ENCODE results near the gene ZC3H13. TPM values are rescaled to one million over a fixed set of nuclear protein-coding genes. Genes with fewer than 3 reads are reported as not detected.

ZC3H13 gene
- total RNA-seq, 2 experiments from 2014 or later: 38.5 to 52.8 TPM

GRCh38 chr13:46087481-46087880 lies 34.9 kb upstream of the ZC3H13 start:
- no peak overlapping the region for H3K4me3 Mint-ChIP-seq
- DNase-seq (no peak), ATAC-seq (no peak)
- intact Hi-C loops (cut with DNase I, micrococcal nuclease): loop anchor here in 1 of 2 experiments (10.0 kb wide), 1 partner anchor 463 kb away; no protein-coding TSS in a partner anchor
- H3K36me3 Mint-ChIP-seq (ENCODE audit: low read depth): no peaks in the 10 kb centered on the region
- POLR2A ChIA-PET: interaction anchor here (0.6 kb wide), 1 partner anchor 9 kb away, joined by 3 read pairs; no protein-coding TSS in a partner anchor
- no peaks in the 10 kb centered on the region for H3K9me3 Mint-ChIP-seq (ENCODE audit: low read depth)
- no peaks in the 10 kb centered on the region for H3K4me1 Mint-ChIP-seq
- H3K27ac Mint-ChIP-seq: no peak overlapping the region
- CTCF ChIA-PET: no interaction called here
- H3K27me3 Mint-ChIP-seq: peaks cover 5% of the 10 kb centered on the region

GRCh38 chr13:46086985-46087384 lies 34.4 kb upstream of the ZC3H13 start:
- CTCF ChIA-PET: no interaction called here
- POLR2A ChIA-PET: interaction anchor here (0.6 kb wide), 1 partner anchor 10 kb away, joined by 3 read pairs; no protein-coding TSS in a partner anchor

GRCh38 chr13:46086421-46086922 lies 33.9 kb upstream of the ZC3H13 start:
- DNase-seq: no peak
- POLR2A ChIA-PET: no interaction called here
- Mint-ChIP-seq H3K27ac (no peak overlapping the region), H3K4me1 (no peaks in the 10 kb centered on the region), H3K9me3 (ENCODE audit: low read depth) (no peaks in the 10 kb centered on the region), H3K4me3 (no peak overlapping the region), H3K36me3 (ENCODE audit: low read depth) (no peaks in the 10 kb centered on the region), H3K27me3 (peaks cover 2% of the 10 kb centered on the region)
- CTCF ChIA-PET: no interaction called here
- ATAC-seq: no peak
- intact Hi-C loops (cut with DNase I, micrococcal nuclease): loop anchor here in 1 of 2 experiments (10.0 kb wide), 1 partner anchor 462 kb away; no protein-coding TSS in a partner anchor

More at GRCh38 chr13:46086985-46087384, 34.4 kb upstream of the ZC3H13 start:
- Mint-ChIP-seq H3K4me1 (no peaks in the 10 kb centered on the region), H3K4me3 (no peak overlapping the region), H3K27ac (no peak overlapping the region), H3K36me3 (ENCODE audit: low read depth) (no peaks in the 10 kb centered on the region), H3K9me3 (ENCODE audit: low read depth) (no peaks in the 10 kb centered on the region), H3K27me3 (peaks cover 3% of the 10 kb centered on the region)
- intact Hi-C loops (cut with DNase I, micrococcal nuclease): loop anchor here in 1 of 2 experiments (10.0 kb wide), 1 partner anchor 462 kb away; no protein-coding TSS in a partner anchor
- no peak for ATAC-seq
- DNase-seq: no peak

GRCh38 chr13:46085737-46086136 lies 33.2 kb upstream of the ZC3H13 start:
- ChIA-PET POLR2A (interaction anchor here (0.6 kb wide), 1 partner anchor 12 kb away, joined by 5 read pairs; no protein-coding TSS in a partner anchor), CTCF (interaction anchor here (0.6 kb wide), 1 partner anchor 220 kb away, joined by 3 read pairs; no protein-coding TSS in a partner anchor)
- peaks cover 2% of the 10 kb centered on the region for H3K27me3 Mint-ChIP-seq
- DNase-seq (no peak), ATAC-seq (no peak)
- H3K27ac Mint-ChIP-seq: no peak overlapping the region
- no peaks in the 10 kb centered on the region for H3K9me3 Mint-ChIP-seq (ENCODE audit: low read depth)
- no peaks in the 10 kb centered on the region for H3K36me3 Mint-ChIP-seq (ENCODE audit: low read depth)
- intact Hi-C loops (cut with DNase I, micrococcal nuclease): loop anchor here in 1 of 2 experiments (10.0 kb wide), 1 partner anchor 461 kb away; no protein-coding TSS in a partner anchor
- H3K4me1 Mint-ChIP-seq: no peaks in the 10 kb centered on the region
- H3K4me3 Mint-ChIP-seq: no peak overlapping the region

GRCh38 chr13:46082324-46082723 lies 29.8 kb upstream of the ZC3H13 start:
- H3K9me3 Mint-ChIP-seq (ENCODE audit: low read depth): no peaks in the 10 kb centered on the region
- CTCF ChIA-PET: interaction anchor here (0.9 to 1.3 kb wide), 3 partner anchors 10 to 44 kb away, joined by 3 to 6 read pairs (median 3); no protein-coding TSS in a partner anchor
- ATAC-seq (no peak), DNase-seq (no peak)
- intact Hi-C loops (cut with DNase I, micrococcal nuclease): loop anchor here in 1 of 2 experiments (10.0 kb wide), 1 partner anchor 458 kb away; no protein-coding TSS in a partner anchor
- no peak overlapping the region for H3K27ac Mint-ChIP-seq
- no peak overlapping the region for H3K4me3 Mint-ChIP-seq
- POLR2A ChIA-PET: no interaction called here
- peaks cover 21% of the 10 kb centered on the region for H3K4me1 Mint-ChIP-seq
- no peaks in the 10 kb centered on the region for H3K36me3 Mint-ChIP-seq (ENCODE audit: low read depth)
- H3K27me3 Mint-ChIP-seq: no peaks in the 10 kb centered on the region

GRCh38 chr13:46079770-46080169 lies 27.2 kb upstream of the ZC3H13 start:
- CTCF ChIA-PET: no interaction called here
- DNase-seq (no peak), ATAC-seq (no peak)
- no peaks in the 10 kb centered on the region for H3K27me3 Mint-ChIP-seq
- H3K27ac Mint-ChIP-seq: no peak overlapping the region
- H3K4me1 Mint-ChIP-seq: peaks cover 21% of the 10 kb centered on the region
- POLR2A ChIA-PET: no interaction called here
- no peaks in the 10 kb centered on the region for H3K9me3 Mint-ChIP-seq (ENCODE audit: low read depth)
- H3K36me3 Mint-ChIP-seq (ENCODE audit: low read depth): no peaks in the 10 kb centered on the region
- no peak overlapping the region for H3K4me3 Mint-ChIP-seq
- intact Hi-C loops (cut with DNase I, micrococcal nuclease): loop anchor here in 1 of 2 experiments (10.0 kb wide), 1 partner anchor 455 kb away; no protein-coding TSS in a partner anchor

GRCh38 chr13:46077265-46077664 lies 24.7 kb upstream of the ZC3H13 start:
- Mint-ChIP-seq H3K4me3 (no peak overlapping the region), H3K9me3 (ENCODE audit: low read depth) (no peaks in the 10 kb centered on the region), H3K36me3 (ENCODE audit: low read depth) (no peaks in the 10 kb centered on the region), H3K27me3 (no peaks in the 10 kb centered on the region), H3K4me1 (peaks cover 21% of the 10 kb centered on the region), H3K27ac (no peak overlapping the region)
- ATAC-seq (no peak), DNase-seq (no peak)
- ChIA-PET POLR2A (no interaction called here), CTCF (no interaction called here)
- intact Hi-C loops (cut with DNase I, micrococcal nuclease): no loop called here

DNA sequence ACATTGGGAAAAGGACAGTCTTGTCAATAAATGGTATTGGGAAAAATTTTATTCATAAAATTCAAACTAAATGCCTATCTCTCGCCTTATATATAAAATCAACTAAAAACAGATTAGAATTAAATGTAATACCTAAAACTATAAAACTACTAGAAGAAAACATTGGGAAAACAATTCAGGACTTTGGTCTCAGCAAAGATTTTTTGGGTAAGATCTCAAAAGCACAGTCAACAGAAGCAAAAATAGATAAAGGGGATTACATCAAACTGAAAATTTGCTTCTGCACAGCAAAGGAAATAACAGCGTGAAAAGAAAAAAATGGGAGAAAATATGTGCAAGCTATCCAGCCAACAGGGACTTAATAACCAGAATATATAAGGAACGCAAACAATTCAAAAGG lies 24.3 kb upstream of the ZC3H13 start:
- no peaks in the 10 kb centered on the region for H3K9me3 Mint-ChIP-seq (ENCODE audit: low read depth)
- ChIA-PET CTCF (no interaction called here), POLR2A (no interaction called here)
- no peaks in the 10 kb centered on the region for H3K27me3 Mint-ChIP-seq
- H3K4me3 Mint-ChIP-seq: no peak overlapping the region
- intact Hi-C loops (cut with DNase I, micrococcal nuclease): no loop called here
- DNase-seq: no peak
- H3K27ac Mint-ChIP-seq: no peak overlapping the region
- ATAC-seq: no peak
- no peaks in the 10 kb centered on the region for H3K36me3 Mint-ChIP-seq (ENCODE audit: low read depth)
- peaks cover 21% of the 10 kb centered on the region for H3K4me1 Mint-ChIP-seq

- intact Hi-C loops (cut with DNase I, micrococcal nuclease): no loop called here
- peaks cover 21% of the 10 kb centered on the region for H3K4me1 Mint-ChIP-seq
- no peak for DNase-seq
- H3K36me3 Mint-ChIP-seq (ENCODE audit: low read depth): no peaks in the 10 kb centered on the region
- H3K27me3 Mint-ChIP-seq: no peaks in the 10 kb centered on the region
- CTCF ChIA-PET: no interaction called here
- H3K4me3 Mint-ChIP-seq: no peak overlapping the region
- H3K9me3 Mint-ChIP-seq (ENCODE audit: low read depth): no peaks in the 10 kb centered on the region
- POLR2A ChIA-PET: no interaction called here
- H3K27ac Mint-ChIP-seq: no peak overlapping the region
- ATAC-seq: no peak
Observed at GRCh38 chr13:46075811-46076210, 23.3 kb upstream of the ZC3H13 start.

DNA sequence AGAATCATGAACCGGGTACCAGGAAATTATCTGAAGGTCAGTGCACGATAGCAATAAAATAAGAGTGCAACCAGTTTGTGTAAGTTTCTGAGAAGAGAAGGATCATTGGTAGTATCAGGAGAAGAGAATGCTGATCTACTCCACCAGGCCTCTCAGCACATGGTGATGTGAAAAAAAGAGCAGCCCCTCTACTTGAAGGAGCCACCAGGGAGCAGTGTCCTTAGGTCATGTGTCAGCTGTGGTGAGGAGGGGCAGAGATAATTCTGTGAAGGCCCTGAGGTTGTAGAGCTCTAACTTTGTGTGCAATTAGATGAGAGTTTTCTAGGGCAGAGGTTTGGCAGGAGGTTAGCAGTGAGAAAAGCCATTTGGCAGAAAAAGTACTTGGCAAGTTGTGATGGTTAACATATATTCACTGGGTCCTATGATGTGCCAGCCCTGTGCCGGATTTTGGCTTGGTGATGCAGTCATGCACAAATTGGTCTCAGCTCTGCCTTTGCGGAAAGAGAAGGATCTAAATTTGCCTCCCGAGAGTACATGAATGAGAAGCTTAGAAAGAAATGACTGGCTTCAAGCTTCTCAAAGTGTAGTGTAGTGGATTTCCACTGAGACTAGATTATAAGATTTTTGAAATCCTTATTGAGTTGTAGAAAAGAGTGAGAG lies 19.2 kb upstream of the ZC3H13 start:
- Mint-ChIP-seq H3K9me3 (ENCODE audit: low read depth) (no peaks in the 10 kb centered on the region), H3K27me3 (no peaks in the 10 kb centered on the region), H3K4me3 (no peak overlapping the region), H3K36me3 (ENCODE audit: low read depth) (no peaks in the 10 kb centered on the region), H3K27ac (no peak overlapping the region), H3K4me1 (no peaks in the 10 kb centered on the region)
- ATAC-seq (no peak), DNase-seq (no peak)
- ChIA-PET POLR2A (no interaction called here), CTCF (interaction anchor here (0.9 kb wide), 1 partner anchor 11 kb away, joined by 3 read pairs; no protein-coding TSS in a partner anchor)
- intact Hi-C loops (cut with DNase I, micrococcal nuclease): no loop called here

DNA sequence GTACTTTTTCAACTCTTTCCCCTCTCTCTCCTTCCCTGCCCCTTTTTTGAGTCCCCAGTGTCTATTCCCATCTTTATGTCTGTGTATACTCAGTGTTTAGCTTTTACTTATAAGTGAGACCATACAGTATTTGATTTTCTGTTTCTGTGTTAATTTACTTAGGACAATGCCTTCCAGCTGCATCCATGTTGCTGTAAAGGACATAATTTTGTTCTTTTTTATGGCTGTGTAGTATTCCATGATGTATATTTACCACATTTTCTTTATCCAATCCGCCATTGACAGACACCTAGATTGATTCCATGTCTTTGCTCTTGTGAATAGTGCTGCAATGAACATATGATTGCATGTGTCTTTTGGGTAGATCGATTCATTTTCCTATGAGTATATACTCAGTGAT lies 10.7 kb upstream of the ZC3H13 start:
- Mint-ChIP-seq H3K27ac (no peak overlapping the region), H3K9me3 (ENCODE audit: low read depth) (peaks cover 5% of the 10 kb centered on the region), H3K4me1 (no peaks in the 10 kb centered on the region), H3K27me3 (peaks cover 2% of the 10 kb centered on the region), H3K4me3 (no peak overlapping the region), H3K36me3 (ENCODE audit: low read depth) (no peaks in the 10 kb centered on the region)
- intact Hi-C loops (cut with DNase I, micrococcal nuclease): no loop called here
- DNase-seq: no peak
- CTCF ChIA-PET: interaction anchor here (0.7 kb wide), 1 partner anchor 97 kb away, joined by 3 read pairs; no protein-coding TSS in a partner anchor
- no peak for ATAC-seq
- POLR2A ChIA-PET: no interaction called here

- no peak for DNase-seq
- intact Hi-C loops (cut with DNase I, micrococcal nuclease): no loop called here
- Mint-ChIP-seq H3K4me1 (no peaks in the 10 kb centered on the region), H3K36me3 (ENCODE audit: low read depth) (no peaks in the 10 kb centered on the region), H3K4me3 (no peak overlapping the region), H3K27ac (no peak overlapping the region), H3K9me3 (ENCODE audit: low read depth) (peaks cover 5% of the 10 kb centered on the region), H3K27me3 (peaks cover 2% of the 10 kb centered on the region)
- CTCF ChIA-PET: no interaction called here
- no peak for ATAC-seq
- POLR2A ChIA-PET: no interaction called here
Observed at GRCh38 chr13:46062185-46062584, 9.6 kb upstream of the ZC3H13 start.

Data from activated CD4-positive, alpha-beta T cell treated with anti-CD3 and anti-CD28 coated beads for 36 hours (primary cell).